ENCODE measurements around the gene TBXAS1.

Gene TBXAS1

GRCh38 chr7:139876622-139877283, 47.7 kb downstream of the TBXAS1 start:
- Histone ChIP-seq H3K27ac (ENCODE audit: low read length) (no peak overlapping the region), H3K9me3 (ENCODE audit: control insufficient read depth, low read depth, low read length) (no peaks in the 10 kb centered on the region), H3K4me1 (ENCODE audit: control insufficient read depth, low read depth, low read length) (no peaks in the 10 kb centered on the region), H3K4me3 (ENCODE audit: low read length) (no peak overlapping the region), H3K9ac (ENCODE audit: low read length) (no peak overlapping the region), H3K36me3 (ENCODE audit: control insufficient read depth, low read depth, low read length) (no peaks in the 10 kb centered on the region), H3K27me3 (ENCODE audit: control insufficient read depth, insufficient read depth, low read length) (no peaks in the 10 kb centered on the region)

- Histone ChIP-seq H3K4me3 (ENCODE audit: low read length) (no peak overlapping the region), H3K27ac (ENCODE audit: low read length) (no peak overlapping the region), H3K9me3 (ENCODE audit: control insufficient read depth, low read depth, low read length) (no peaks in the 10 kb centered on the region), H3K36me3 (ENCODE audit: control insufficient read depth, low read depth, low read length) (no peaks in the 10 kb centered on the region), H3K9ac (ENCODE audit: low read length) (no peak overlapping the region), H3K4me1 (ENCODE audit: control insufficient read depth, low read depth, low read length) (no peaks in the 10 kb centered on the region), H3K27me3 (ENCODE audit: control insufficient read depth, insufficient read depth, low read length) (no peaks in the 10 kb centered on the region)
Observed at GRCh38 chr7:139883814-139884213, 54.8 kb downstream of the TBXAS1 start.

GRCh38 chr7:139884441-139884840, 55.4 kb downstream of the TBXAS1 start:
- Histone ChIP-seq H3K27ac (ENCODE audit: low read length) (no peak overlapping the region), H3K27me3 (ENCODE audit: control insufficient read depth, insufficient read depth, low read length) (no peaks in the 10 kb centered on the region), H3K4me3 (ENCODE audit: low read length) (no peak overlapping the region), H3K9me3 (ENCODE audit: control insufficient read depth, low read depth, low read length) (no peaks in the 10 kb centered on the region), H3K9ac (ENCODE audit: low read length) (no peak overlapping the region), H3K36me3 (ENCODE audit: control insufficient read depth, low read depth, low read length) (no peaks in the 10 kb centered on the region), H3K4me1 (ENCODE audit: control insufficient read depth, low read depth, low read length) (no peaks in the 10 kb centered on the region)

- no peaks in the 10 kb centered on the region for H3K9me3 ChIP-seq (ENCODE audit: control insufficient read depth, low read depth, low read length)
- H3K4me3 ChIP-seq (ENCODE audit: low read length) = no peak overlapping the region
- no peak overlapping the region for H3K9ac ChIP-seq (ENCODE audit: low read length)
- no peak overlapping the region for H3K27ac ChIP-seq (ENCODE audit: low read length)
- no peaks in the 10 kb centered on the region for H3K36me3 ChIP-seq (ENCODE audit: control insufficient read depth, low read depth, low read length)
- H3K4me1 ChIP-seq (ENCODE audit: control insufficient read depth, low read depth, low read length) = no peaks in the 10 kb centered on the region
- no peaks in the 10 kb centered on the region for H3K27me3 ChIP-seq (ENCODE audit: control insufficient read depth, insufficient read depth, low read length)
Observed at GRCh38 chr7:139885511-139885910, 56.4 kb downstream of the TBXAS1 start.

- Histone ChIP-seq H3K9me3 (ENCODE audit: control insufficient read depth, low read depth, low read length) (no peaks in the 10 kb centered on the region), H3K4me3 (ENCODE audit: low read length) (no peak overlapping the region), H3K36me3 (ENCODE audit: control insufficient read depth, low read depth, low read length) (no peaks in the 10 kb centered on the region), H3K27me3 (ENCODE audit: control insufficient read depth, insufficient read depth, low read length) (no peaks in the 10 kb centered on the region), H3K27ac (ENCODE audit: low read length) (no peak overlapping the region), H3K9ac (ENCODE audit: low read length) (no peak overlapping the region), H3K4me1 (ENCODE audit: control insufficient read depth, low read depth, low read length) (no peaks in the 10 kb centered on the region)
Observed at GRCh38 chr7:139886206-139886605, 57.1 kb downstream of the TBXAS1 start.

GRCh38 chr7:139886899-139887298, 57.8 kb downstream of the TBXAS1 start:
- Histone ChIP-seq H3K4me3 (ENCODE audit: low read length) (no peak overlapping the region), H3K27me3 (ENCODE audit: control insufficient read depth, insufficient read depth, low read length) (no peaks in the 10 kb centered on the region), H3K4me1 (ENCODE audit: control insufficient read depth, low read depth, low read length) (no peaks in the 10 kb centered on the region), H3K36me3 (ENCODE audit: control insufficient read depth, low read depth, low read length) (no peaks in the 10 kb centered on the region), H3K9ac (ENCODE audit: low read length) (no peak overlapping the region), H3K9me3 (ENCODE audit: control insufficient read depth, low read depth, low read length) (no peaks in the 10 kb centered on the region), H3K27ac (ENCODE audit: low read length) (no peak overlapping the region)

- Histone ChIP-seq H3K36me3 (ENCODE audit: control insufficient read depth, low read depth, low read length) (no peaks in the 10 kb centered on the region), H3K27ac (ENCODE audit: low read length) (no peak overlapping the region), H3K4me3 (ENCODE audit: low read length) (no peak overlapping the region)
Observed at GRCh38 chr7:139887992-139888481, 59.0 kb downstream of the TBXAS1 start.

GRCh38 chr7:139889186-139889871, 60.3 kb downstream of the TBXAS1 start:
- H3K9me3 ChIP-seq (ENCODE audit: control insufficient read depth, low read depth, low read length) = no peaks in the 10 kb centered on the region
- no peaks in the 10 kb centered on the region for H3K36me3 ChIP-seq (ENCODE audit: control insufficient read depth, low read depth, low read length)
- no peaks in the 10 kb centered on the region for H3K27me3 ChIP-seq (ENCODE audit: control insufficient read depth, insufficient read depth, low read length)
- no peaks in the 10 kb centered on the region for H3K4me1 ChIP-seq (ENCODE audit: control insufficient read depth, low read depth, low read length)
- H3K9ac ChIP-seq (ENCODE audit: low read length) = no peak overlapping the region
- no peak overlapping the region for H3K27ac ChIP-seq (ENCODE audit: low read length)
- H3K4me3 ChIP-seq (ENCODE audit: low read length) = no peak overlapping the region

More at GRCh38 chr7:139887992-139888481, 59.0 kb downstream of the TBXAS1 start:
- Histone ChIP-seq H3K4me1 (ENCODE audit: control insufficient read depth, low read depth, low read length) (no peaks in the 10 kb centered on the region), H3K27me3 (ENCODE audit: control insufficient read depth, insufficient read depth, low read length) (no peaks in the 10 kb centered on the region), H3K9ac (ENCODE audit: low read length) (no peak overlapping the region), H3K9me3 (ENCODE audit: control insufficient read depth, low read depth, low read length) (no peaks in the 10 kb centered on the region)

GRCh38 chr7:139893461-139893860, 64.4 kb downstream of the TBXAS1 start:
- no peaks in the 10 kb centered on the region for H3K4me1 ChIP-seq (ENCODE audit: control insufficient read depth, low read depth, low read length)
- H3K27ac ChIP-seq (ENCODE audit: low read length) = no peak overlapping the region
- no peaks in the 10 kb centered on the region for H3K9me3 ChIP-seq (ENCODE audit: control insufficient read depth, low read depth, low read length)
- H3K36me3 ChIP-seq (ENCODE audit: control insufficient read depth, low read depth, low read length) = no peaks in the 10 kb centered on the region
- no peaks in the 10 kb centered on the region for H3K27me3 ChIP-seq (ENCODE audit: control insufficient read depth, insufficient read depth, low read length)
- H3K9ac ChIP-seq (ENCODE audit: low read length) = no peak overlapping the region
- no peak overlapping the region for H3K4me3 ChIP-seq (ENCODE audit: low read length)

- no peaks in the 10 kb centered on the region for H3K36me3 ChIP-seq (ENCODE audit: control insufficient read depth, low read depth, low read length)
- H3K27me3 ChIP-seq (ENCODE audit: control insufficient read depth, insufficient read depth, low read length) = no peaks in the 10 kb centered on the region
- H3K4me1 ChIP-seq (ENCODE audit: control insufficient read depth, low read depth, low read length) = no peaks in the 10 kb centered on the region
- H3K27ac ChIP-seq (ENCODE audit: low read length) = no peak overlapping the region
- no peaks in the 10 kb centered on the region for H3K9me3 ChIP-seq (ENCODE audit: control insufficient read depth, low read depth, low read length)
- no peak overlapping the region for H3K4me3 ChIP-seq (ENCODE audit: low read length)
- H3K9ac ChIP-seq (ENCODE audit: low read length) = no peak overlapping the region
Observed at GRCh38 chr7:139893999-139894398, 64.9 kb downstream of the TBXAS1 start.

GRCh38 chr7:139895141-139895829, 66.2 kb downstream of the TBXAS1 start:
- no peak overlapping the region for H3K9ac ChIP-seq (ENCODE audit: low read length)
- no peaks in the 10 kb centered on the region for H3K36me3 ChIP-seq (ENCODE audit: control insufficient read depth, low read depth, low read length)
- no peak overlapping the region for H3K4me3 ChIP-seq (ENCODE audit: low read length)
- H3K27ac ChIP-seq (ENCODE audit: low read length) = no peak overlapping the region
- no peaks in the 10 kb centered on the region for H3K4me1 ChIP-seq (ENCODE audit: control insufficient read depth, low read depth, low read length)
- no peaks in the 10 kb centered on the region for H3K9me3 ChIP-seq (ENCODE audit: control insufficient read depth, low read depth, low read length)
- H3K27me3 ChIP-seq (ENCODE audit: control insufficient read depth, insufficient read depth, low read length) = no peaks in the 10 kb centered on the region

Data from iPS-18a (cell line).